ENCODE results near the gene MAMSTR.
"Not testable (repeated sequence)": the region's sequence is repeated elsewhere in the genome, so short reads cannot be mapped to it uniquely, and the experiment has no call there.

Gene MAMSTR, protein sequence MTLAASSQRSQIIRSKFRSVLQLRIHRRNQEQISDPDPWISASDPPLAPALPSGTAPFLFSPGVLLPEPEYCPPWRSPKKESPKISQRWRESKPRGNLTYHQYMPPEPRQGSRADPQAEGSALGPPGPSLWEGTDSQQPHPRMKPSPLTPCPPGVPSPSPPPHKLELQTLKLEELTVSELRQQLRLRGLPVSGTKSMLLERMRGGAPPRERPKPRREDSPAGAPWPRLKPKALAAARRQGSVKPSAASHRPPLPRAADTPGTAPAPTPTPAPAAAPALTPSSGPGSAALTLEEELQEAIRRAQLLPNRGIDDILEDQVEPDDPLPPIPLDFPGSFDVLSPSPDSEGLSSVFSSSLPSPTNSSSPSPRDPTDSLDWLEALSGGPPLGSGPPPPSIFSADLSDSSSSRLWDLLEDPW

DNA sequence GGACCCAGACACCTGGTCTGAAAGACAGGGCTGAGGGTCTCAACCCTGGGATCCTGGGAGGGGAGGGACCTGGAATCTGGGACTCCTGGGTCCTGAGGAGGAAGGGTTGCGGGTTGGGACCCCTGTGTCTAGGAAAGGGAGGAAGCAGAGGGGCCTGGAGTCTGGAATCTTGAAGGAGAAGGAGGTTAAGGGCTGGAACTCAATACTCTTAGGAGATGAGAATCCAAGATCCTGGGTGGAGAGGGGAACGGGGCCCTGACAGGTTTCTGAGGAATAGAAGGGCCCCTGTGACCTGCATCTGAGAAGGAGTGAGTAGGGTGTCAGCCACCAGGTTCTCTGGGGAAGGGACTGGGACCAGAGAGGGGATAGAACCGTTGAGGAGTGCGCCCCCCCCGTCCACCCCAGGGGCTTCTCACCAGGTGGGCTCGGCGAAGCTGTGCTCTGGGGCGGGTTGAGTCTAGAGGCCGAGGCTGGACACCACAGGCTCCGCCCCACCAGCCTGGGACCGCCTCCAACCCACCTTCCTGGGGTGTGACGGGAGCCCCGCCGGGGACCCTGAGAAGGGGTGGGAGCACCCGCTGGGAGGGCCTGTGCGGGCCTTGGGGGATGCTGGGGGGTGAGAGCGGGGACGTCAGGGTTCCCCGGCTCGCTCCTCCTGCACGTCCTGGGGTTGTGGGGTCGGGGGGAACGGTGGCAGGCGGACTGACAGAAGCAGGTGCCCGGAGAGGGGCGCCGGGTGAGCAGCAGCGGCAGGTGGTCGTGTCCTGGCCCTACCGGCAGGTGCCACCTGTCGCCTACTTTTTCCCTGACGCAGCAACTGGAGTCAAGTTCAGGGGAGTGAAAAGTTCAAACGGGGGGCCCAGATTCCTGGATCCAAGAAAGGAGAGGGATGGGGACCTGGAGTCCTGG, at the start of gene MAMSTR:
MAMSTR (minus strand) TSS at position 463 of the 909 bp plus-strand sequence. CDS start 694 bp downstream, outside the sequence.
- DNase-seq, result no peak

DNA sequence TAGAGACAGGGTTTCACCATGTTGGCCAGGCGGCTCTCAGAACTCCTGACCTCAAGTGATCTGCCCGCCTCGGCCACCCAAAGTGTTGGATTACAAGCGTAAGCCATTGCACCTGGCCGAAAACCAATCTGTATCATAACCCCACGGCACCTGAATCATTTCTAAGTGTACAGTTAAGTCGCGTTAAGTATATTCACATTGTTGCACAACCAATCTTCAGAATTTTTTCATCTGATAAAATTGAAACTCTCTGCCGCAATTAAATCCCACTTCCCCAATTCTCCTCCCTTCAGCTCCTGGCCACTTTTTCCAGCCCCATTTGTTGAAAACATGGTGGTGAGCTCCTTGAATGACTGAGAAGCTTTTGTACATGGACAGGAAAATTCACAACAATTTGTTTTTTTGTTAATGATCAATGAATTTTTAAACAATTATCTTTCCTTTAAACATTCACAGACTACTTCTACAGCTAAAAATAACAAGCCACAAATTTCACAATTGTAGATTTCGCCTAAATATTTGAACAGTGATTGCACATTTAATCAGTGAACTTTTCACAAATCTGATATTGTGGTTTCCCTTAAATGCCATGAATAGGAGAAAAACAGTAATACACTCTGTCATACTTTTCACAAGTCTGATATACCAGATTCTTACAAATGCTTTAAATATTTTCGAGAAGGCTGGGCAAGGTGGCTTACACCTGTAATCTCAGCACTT, 49.6 kb upstream of the MAMSTR start:
- no peak for DNase-seq

DNA sequence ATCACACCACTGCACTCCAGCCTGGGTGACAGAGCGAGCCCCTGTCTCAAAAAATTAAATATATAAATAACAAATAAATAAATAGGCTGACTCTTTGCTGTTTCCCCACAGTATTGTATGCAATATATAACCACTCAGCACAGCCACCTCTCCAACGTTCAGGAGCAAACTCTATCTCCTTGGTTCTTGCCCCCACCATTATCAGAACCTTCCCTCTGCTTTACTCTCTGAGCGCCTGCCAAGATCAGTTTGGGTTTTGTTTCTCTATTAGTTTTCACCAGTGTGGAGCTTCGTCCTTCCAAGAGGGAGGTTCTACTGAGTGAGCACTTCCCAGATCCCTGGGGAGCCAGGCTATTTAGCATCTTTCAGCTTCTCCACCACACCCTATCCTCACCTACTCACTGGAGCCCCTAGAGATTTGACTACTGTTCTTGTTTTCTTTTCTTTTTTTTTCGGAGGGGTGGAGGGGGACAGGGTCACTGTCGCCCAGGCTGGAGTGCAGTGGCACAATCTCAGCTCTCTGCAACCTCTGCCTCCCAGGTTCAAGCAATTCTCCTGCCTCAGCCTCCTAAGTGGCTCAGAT, 48.7 kb upstream of the MAMSTR start:
- DNase-seq, result not testable (repeated sequence)

DNA sequence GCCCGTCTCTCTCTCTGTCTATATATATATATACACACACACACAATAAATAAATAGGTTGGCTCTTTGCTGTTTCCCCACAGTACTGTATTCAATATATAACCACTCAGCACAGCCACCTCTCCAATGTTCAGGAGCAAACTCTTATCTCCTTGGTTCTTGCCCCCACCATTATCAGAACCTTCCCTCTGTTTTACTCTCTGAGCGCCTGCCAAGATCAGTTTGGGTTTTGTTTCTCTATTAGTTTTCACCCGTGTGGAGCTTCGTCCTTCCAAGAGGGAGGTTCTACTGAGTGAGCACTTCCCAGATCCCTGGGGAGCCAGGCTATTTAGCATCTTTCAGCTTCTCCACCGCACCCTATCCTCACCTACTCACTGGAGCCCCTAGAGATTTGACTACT, 46.3 kb upstream of the MAMSTR start:
- DNase-seq, result not testable (repeated sequence)

DNA sequence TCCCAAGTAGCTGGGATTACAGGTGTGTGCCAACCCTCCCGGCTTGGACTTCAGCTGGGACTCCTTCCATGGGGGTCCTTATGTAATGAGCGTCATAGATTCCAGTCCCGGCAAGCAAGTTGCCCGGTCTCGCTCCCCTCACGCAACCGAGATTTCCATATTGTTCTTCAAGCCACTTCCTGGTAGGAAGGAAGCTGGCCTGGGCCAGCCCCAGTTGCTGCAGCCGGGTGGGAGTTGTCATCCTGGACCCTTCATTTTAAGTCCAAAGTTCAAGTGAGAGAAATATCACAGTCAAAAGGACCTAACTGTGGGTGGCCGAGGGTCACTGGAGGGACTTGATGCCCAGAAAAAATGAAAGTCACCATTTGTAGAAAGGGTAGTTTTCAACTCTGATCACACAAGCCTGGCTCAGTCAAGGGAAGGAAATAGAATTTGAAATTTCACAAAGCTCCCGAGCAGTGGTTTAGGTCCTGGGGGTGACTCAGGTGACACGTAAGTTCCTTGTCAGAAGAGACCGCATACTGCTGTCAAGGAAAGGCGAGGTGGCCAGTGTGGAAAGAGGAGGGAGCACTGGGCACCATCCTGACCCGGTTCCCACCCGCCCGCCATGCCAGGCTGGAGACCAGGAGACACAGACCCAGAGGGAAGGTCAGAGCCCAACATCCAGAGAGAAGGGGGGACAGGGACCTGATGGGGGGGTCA, 41.1 kb upstream of the MAMSTR start:
- DNase-seq, result no peak

DNA sequence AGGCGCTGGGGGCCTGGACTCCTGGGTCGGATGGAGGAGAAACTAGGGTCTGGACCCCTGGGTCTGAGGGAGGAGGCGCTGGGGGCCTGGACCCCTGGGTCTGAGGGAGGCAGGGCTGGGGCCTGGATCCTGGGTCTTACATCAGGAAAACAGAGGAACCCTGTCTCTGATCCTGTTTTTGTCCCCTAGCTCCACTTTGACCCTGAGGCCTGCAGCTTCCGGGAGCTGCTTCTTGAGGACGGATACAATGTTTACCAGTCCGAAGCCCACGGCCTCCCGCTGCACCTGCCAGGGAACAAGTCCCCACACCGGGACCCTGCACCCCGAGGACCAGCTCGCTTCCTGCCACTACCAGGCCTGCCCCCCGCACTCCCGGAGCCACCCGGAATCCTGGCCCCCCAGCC, 38.2 kb upstream of the MAMSTR start:
- no peak for DNase-seq

DNA sequence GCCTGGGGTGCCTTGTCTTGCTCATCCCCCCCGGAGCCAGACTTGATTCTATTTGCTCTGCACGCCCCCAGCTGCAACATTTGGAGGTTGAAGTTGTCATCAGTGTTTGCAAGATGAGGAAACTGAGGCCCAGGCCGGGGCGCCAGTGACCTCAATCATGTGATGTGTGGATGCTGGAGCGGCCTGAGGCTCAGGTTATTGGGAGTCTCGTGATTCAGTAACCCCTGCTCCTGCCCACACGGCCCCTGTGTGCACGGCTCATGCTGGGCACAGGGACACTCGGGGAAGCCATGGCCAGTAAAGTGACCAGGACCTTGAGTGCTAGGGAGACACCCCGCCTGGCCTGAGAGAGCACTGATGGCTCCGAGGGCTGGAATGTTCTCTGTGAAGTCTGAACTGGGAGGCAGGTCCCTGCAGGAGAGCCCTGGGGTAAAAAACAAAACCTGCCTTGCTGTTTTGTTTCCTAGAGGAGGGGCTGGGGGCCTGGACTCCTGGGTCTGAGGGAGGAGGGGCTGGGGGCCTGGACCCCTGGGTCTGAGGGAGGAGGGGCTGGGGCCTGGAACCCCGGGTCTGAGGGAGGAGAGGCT, 37.7 kb upstream of the MAMSTR start:
- DNase-seq, result no peak

DNA sequence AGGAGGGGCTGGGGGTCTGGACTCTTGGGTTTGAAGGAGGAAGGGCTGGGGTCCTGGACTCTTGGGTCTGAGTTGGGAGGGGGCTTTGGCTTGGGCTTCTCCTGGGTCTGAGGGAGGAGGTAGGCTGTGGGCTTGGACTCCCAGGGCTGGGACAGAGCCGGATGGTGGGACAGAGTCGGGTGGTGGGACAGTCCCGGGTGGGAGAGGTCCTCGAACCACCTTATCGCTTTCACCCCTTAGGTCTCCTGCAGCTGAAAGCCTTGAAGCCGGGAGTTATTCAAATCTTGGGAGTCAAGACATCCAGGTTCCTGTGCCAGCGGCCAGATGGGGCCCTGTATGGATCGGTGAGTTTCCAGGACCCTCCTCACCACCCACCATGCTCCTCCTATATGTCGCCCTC, 37.2 kb upstream of the MAMSTR start:
- no peak for DNase-seq

DNA sequence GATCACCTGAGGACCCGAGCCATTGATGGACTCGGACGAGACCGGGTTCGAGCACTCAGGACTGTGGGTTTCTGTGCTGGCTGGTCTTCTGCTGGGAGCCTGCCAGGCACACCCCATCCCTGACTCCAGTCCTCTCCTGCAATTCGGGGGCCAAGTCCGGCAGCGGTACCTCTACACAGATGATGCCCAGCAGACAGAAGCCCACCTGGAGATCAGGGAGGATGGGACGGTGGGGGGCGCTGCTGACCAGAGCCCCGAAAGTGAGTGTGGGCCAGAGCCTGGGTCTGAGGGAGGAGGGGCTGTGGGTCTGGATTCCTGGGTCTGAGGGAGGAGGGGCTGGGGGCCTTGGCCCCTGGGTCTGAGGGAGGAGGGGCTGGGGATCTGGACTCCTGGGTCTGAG, 36.7 kb upstream of the MAMSTR start:
- no peak for DNase-seq

DNA sequence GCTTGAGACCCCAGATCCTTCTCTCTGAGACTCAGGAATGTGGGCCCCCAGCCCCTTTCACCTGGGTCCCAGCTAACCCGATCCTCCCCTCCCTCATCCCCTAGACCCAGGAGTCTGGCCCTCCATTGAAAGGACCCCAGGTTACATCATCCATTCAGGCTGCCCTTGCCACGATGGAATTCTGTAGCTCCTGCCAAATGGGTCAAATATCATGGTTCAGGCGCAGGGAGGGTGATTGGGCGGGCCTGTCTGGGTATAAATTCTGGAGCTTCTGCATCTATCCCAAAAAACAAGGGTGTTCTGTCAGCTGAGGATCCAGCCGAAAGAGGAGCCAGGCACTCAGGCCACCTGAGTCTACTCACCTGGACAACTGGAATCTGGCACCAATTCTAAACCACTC, 36.3 kb upstream of the MAMSTR start:
- DNase-seq, result no peak

DNA sequence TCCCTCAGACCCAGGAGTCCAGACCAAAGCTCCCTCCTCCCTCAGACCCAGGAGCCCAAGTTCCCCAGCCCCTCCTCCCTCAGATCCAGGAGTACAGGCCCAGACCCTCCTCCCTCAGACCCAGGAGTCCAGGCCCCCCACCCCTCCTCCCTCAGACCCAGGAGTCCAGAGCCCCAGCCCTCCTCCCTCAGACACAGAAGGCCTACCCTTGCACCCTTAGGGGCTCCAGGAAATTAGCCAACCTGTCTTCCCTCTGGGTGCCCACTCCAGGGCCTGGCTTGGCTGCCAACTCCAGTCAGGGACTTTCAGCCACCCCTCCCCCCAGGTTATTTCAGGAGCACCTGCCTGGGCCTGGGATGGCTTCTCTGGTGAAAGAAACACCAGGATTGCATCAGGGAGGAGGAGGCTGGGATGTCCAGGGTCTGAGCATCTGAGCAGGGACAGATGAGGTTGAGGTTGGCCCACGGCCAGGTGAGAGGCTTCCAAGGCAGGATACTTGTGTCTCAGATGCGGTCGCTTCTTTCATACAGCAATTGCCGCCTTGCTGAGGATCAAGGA, 35.6 kb upstream of the MAMSTR start, which contains the start of gene FGF21:
FGF21 (plus strand) TSS at position 441 of the 558 bp plus-strand sequence. CDS start 713 bp downstream, outside the sequence.
- DNase-seq, result no peak

DNA sequence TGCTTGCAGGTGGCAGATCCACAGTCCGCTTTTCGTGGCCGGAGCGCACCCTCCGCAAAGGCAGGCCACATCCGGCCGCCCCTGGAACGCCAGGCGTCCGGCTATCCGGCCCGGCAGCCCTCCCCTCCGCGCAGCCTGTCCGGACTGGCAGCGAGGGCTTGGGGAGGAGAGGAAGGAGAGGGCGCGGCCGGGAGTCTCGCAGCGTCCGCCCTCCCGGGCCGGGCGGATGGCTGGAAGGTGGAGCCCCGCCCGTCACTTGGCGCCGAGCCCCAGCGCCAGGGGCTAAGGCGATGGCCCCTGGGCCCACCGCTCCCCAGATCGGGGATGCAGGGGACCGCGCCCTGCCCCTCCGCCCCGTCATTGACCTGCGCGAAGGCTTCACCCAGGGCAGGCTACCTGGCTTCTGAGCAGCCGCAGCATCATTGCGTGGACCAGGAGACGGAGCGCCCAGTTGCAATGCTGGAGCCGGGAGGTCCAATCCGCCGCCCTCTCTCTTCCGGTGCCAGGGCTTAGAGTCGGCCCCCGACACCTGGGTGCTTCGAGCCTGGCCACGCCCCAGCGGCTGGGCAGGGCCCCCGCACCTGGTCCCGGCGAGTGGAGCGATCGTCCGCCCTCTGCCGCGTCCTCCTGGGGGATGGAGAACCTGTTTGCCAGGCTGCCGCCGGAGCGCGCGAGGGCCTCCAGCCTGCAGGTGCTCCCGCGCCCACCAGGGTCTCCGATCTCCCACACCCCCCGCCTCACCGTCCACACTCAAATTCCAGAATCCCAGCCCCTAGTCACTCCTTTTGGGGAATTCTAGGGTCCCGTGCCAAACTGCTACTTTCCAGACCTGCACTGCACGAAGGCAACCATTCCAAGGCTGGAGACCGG, 33.2 kb upstream of the MAMSTR start, which contains the start of gene FUT1:
FUT1 (minus strand) TSS at position 146 of the 870 bp plus-strand sequence. CDS start 1,360 bp downstream, outside the sequence.
- peak in 1 of 2 donors; percentile 45 for DNase-seq

DNA sequence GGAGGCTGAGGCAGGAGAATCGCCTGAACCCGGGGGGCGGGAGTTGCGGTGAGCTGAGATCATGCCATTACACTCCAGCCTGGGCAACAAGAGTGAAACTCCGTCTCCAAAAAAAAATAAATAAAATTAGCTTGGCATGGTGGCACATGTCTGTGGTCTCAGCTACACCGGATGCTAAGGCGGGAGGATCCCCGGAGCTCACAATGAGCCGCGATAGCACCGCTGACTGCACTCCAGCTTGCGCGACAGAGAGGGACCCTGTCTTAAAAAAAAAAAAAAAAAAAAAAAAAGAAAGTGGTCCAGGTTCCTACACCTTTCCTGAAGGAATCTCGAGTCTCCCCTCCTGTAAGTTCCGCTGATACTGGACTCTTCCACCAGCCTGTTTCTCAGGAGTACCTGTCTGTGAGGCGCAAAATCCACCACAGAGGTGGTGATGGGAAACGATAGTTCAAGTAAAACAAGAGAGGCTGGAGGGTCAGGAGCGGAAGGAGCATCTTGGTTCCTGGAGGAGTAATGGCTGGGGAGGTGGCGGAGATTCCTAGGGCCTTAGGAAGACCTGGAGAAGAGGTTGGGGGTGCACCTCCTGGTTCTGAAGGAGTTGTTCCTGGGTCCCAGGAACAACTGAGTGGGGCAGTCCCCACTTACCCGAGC, 32.4 kb upstream of the MAMSTR start:
- no peak for DNase-seq

DNA sequence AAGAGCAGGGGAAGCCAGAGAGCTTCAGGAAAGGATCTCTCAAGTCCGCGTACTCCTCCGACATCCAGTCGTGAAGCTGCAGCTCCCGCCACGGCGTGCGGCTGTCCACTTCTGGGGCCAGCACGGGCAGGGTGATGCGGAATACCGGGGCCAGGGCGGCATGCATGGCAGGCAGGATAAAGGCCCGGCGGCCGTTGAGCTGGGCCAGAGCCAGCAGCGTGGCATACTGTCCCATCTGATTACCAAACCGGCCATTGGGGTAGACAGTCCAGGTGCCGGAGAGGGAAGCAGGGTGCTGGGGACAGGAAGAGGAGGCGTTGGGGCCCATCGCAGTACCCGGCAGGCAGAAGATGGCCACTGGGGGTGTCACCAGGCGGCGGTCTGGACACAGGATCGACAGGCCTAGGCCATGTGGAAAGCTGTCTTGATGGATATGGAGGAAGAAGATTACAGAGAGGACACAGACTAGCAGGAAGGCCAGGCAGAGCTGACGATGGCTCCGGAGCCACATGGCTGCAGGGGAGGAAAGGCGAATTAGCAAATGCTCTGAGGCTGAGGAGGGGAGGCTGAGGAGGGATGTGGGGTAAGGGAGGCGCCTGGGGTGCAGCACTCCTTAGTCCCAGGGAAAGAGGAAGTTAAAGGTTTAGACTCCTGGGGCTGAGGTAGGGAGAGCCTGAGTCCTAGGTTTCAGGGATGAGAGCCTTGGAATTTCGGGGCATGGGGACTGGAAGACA, 31.4 kb upstream of the MAMSTR start:
- no peak for DNase-seq

DNA sequence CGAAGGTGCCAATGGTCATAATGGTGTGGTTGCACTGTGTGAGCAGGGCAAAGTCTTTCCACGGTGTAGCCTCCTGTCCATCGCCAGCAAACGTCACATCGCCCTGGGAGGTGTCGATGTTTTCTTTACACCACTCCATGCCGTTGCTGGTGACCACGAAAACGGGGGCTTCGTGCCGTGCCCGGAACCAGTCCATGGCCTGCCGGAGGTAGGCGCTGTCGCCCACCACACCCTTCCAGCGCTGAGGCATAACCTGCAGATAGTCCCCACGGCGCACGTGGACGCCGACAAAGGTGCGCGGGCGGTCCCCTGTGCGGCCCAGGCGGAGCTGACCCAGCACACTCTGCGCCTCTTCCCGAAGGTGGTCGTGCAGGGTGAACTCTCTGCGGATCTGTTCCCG, 30.8 kb upstream of the MAMSTR start:
- no peak for DNase-seq

DNA sequence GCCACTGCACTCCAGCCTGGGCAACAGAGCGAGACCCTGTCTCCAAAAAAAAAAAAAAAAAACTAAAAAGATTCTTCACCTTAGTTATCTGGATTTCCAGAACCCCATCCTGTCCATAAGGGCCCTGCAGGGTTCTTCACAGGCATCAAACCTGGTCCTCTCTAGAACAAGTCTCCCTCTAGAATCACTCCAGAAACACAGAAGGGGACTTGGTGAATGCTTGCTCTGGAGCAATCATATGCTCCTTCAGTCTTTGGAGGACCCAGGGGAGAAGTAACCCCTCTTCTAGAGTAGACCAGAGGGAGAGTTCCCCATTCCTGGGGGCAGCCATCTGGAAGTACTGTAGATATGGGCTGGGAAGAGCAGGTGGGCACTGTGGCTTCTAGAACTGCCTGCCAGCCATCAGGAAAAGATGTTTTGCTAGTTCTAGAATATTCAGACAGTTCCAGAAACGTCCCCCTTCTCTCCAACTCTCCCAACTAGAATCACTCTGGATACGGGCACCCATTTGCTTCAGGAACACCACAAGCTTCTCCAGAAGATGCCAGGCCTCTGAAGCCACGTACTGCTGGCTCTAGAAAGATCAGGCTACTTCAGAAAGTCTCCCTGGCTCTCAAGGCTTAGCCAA, 30.2 kb upstream of the MAMSTR start:
- DNase-seq, result no peak

DNA sequence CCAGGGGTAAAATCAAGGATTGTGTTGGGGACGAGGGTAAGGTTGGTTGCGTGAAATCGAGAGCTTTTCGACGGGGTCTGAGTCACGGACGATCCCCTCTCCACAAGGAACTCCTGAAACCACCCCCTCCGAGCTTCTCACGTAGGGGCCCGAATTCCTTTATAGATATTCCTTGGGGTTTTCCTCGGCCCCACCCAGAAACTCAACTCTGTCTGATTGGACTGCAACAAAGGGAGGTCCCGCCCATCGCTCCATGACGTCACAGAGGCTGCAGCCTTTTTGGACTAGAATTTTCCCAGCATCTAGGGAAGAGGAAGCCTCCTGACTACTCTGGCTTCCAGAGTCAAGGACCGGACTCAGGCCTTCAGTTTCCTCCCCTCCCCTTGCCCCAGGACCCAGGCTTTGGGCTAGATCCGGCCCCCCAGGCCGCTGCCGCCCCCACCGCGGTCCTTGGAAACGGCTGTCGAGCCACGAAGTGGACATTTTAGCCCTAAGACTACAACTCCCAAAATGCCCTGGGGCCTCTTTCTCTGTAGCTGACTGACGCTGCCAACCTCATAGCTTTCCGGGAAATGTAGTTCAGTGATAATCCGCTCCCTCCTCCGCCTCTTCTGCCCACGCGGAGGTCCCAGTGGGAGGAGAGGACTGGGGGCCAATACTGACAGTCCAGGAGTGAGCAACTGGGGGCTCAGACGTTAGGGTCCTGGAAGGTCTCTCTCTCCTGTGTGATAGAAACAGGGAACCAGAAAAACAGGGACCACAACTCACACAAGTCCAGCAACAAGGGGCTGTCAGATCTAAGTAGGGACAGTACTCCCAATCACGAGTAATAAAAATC, 27.4 kb upstream of the MAMSTR start, which contains the start of gene IZUMO1:
IZUMO1 (minus strand) TSS at position 172 of the 838 bp plus-strand sequence. CDS start 1,050 bp downstream, outside the sequence.
- DNase-seq, result peak; percentile 53 to 63
